ENCODE results near the gene ACACB. TPM values are rescaled to one million over a fixed set of nuclear protein-coding genes. Genes with fewer than 3 reads are reported as not detected.

Gene ACACB
- total RNA-seq, 1 donor from 2014 or later = 22.7 TPM

- no peaks in the 10 kb centered on the region for H3K4me1 Mint-ChIP-seq (ENCODE audit: unreplicated experiment)
- H3K27me3 Mint-ChIP-seq = no peaks in the 10 kb centered on the region
- no peak overlapping the region for H3K27ac Mint-ChIP-seq
- H3K36me3 Mint-ChIP-seq = peaks cover 4% of the 10 kb centered on the region
- no peak overlapping the region for H3K4me3 Mint-ChIP-seq
- no peaks in the 10 kb centered on the region for H3K9me3 Mint-ChIP-seq
- no peak for TF ChIP-seq CTCF (conservative IDR thresholded peaks at IDR 0.05)
- no peak for DNase-seq (ENCODE audit: extremely low spot score, unreplicated experiment)
Observed at GRCh38 chr12:109219938-109220337, 103.6 kb downstream of the ACACB start.

GRCh38 chr12:109221277-109221931, 105.0 kb downstream of the ACACB start:
- peaks cover 4% of the 10 kb centered on the region for H3K36me3 Mint-ChIP-seq
- DNase-seq (ENCODE audit: extremely low spot score, unreplicated experiment) = no peak
- no peaks in the 10 kb centered on the region for H3K9me3 Mint-ChIP-seq
- no peak overlapping the region for H3K27ac Mint-ChIP-seq
- no peaks in the 10 kb centered on the region for H3K4me1 Mint-ChIP-seq (ENCODE audit: unreplicated experiment)
- H3K4me3 Mint-ChIP-seq = no peak overlapping the region
- no peak for TF ChIP-seq CTCF (conservative IDR thresholded peaks at IDR 0.05)
- H3K27me3 Mint-ChIP-seq = no peaks in the 10 kb centered on the region

- no peak overlapping the region for H3K27ac Mint-ChIP-seq
- no peak for TF ChIP-seq CTCF (conservative IDR thresholded peaks at IDR 0.05)
Observed at GRCh38 chr12:109222062-109222461, 105.7 kb downstream of the ACACB start.

GRCh38 chr12:109222496-109222895, 106.1 kb downstream of the ACACB start:
- Mint-ChIP-seq H3K9me3 (no peaks in the 10 kb centered on the region), H3K36me3 (peaks cover 4% of the 10 kb centered on the region), H3K27ac (no peak overlapping the region), H3K4me1 (ENCODE audit: unreplicated experiment) (no peaks in the 10 kb centered on the region), H3K4me3 (no peak overlapping the region), H3K27me3 (no peaks in the 10 kb centered on the region)
- no peak for TF ChIP-seq CTCF (conservative IDR thresholded peaks at IDR 0.05)
- DNase-seq (ENCODE audit: extremely low spot score, unreplicated experiment) = no peak

More at GRCh38 chr12:109222062-109222461, 105.7 kb downstream of the ACACB start:
- Mint-ChIP-seq H3K4me1 (ENCODE audit: unreplicated experiment) (no peaks in the 10 kb centered on the region), H3K9me3 (no peaks in the 10 kb centered on the region), H3K4me3 (no peak overlapping the region), H3K36me3 (peaks cover 4% of the 10 kb centered on the region), H3K27me3 (no peaks in the 10 kb centered on the region)
- DNase-seq (ENCODE audit: extremely low spot score, unreplicated experiment) = no peak

- no peak overlapping the region for H3K27ac Mint-ChIP-seq
- H3K36me3 Mint-ChIP-seq = peaks cover 4% of the 10 kb centered on the region
- no peaks in the 10 kb centered on the region for H3K27me3 Mint-ChIP-seq
- no peak overlapping the region for H3K4me3 Mint-ChIP-seq
- no peak for DNase-seq (ENCODE audit: extremely low spot score, unreplicated experiment)
- no peaks in the 10 kb centered on the region for H3K9me3 Mint-ChIP-seq
- no peaks in the 10 kb centered on the region for H3K4me1 Mint-ChIP-seq (ENCODE audit: unreplicated experiment)
- TF ChIP-seq CTCF (conservative IDR thresholded peaks at IDR 0.05) = no peak
Observed at GRCh38 chr12:109223211-109223610, 106.8 kb downstream of the ACACB start.

All from type B pancreatic cell (in vitro differentiated cells).